GM12878 (cell line): ENCODE data around the gene TBC1D9B. TPM values are rescaled to one million over a fixed set of nuclear protein-coding genes. Genes with fewer than 3 reads are reported as not detected.
A peak's percentile ranks its signal among the peaks of the same experiment; 100 is the strongest.

Experiments used
- ATAC-seq: fragments of 200-7000 bp; cut with Tn5 transposase; 3 replicates; pipeline ENCODE4 v1.9.1; 2020; ENCODE audit warnings: mild to moderate bottlenecking, moderate library complexity
- BruUV-seq: library from RNA; stranded (reverse); fragments of 400-500 nt; replicated peaks from 2 replicates; lab custom pipeline; 2021; lab: Mats Ljungman, UMichigan
- CTCF ChIA-PET: fragments of 300-600 bp; sonication (Branson Sonifier 250); formaldehyde crosslinking; extraction: SDS; loops from one replicate; lab custom pipeline; 2021; ENCODE audit warnings: inconsistent platforms; lab: Yijun Ruan, JAX
- POLR2A ChIA-PET: fragments of 350-600 bp; formaldehyde crosslinking; extraction: SDS; loops from one replicate; lab custom pipeline; 2021; ENCODE audit warnings: inconsistent platforms; lab: Charles Lee
- RAD21 ChIA-PET: fragments of 300-600 bp; sonication (Branson Sonifier 250); formaldehyde crosslinking; loops from one replicate; lab custom pipeline; 2023; ENCODE audit warnings: antibody characterized with exemption; ENCODE audit not compliant: unreplicated experiment; lab: Charles Lee
- SMC1A ChIA-PET: fragments of 300-600 bp; sonication (Branson Sonifier 250); formaldehyde crosslinking; loops from one replicate; lab custom pipeline; 2023; ENCODE audit not compliant: unreplicated experiment, uncharacterized antibody; lab: Charles Lee
- DNase-seq: peaks from one replicate; pipeline ENCODE4 v3.0.0-alpha.2; 2011; ENCODE audit warnings: low read depth, low spot score
- FAIRE-seq: peaks from 3 replicates; lab custom pipeline; 2011; peaks lifted over from hg19 to GRCh38; lab: Jason Lieb, UNC
- H2AFZ ChIP-seq: 2 replicates; pipeline ENCODE4 v1.6.0; 2011; ENCODE audit warnings: low read depth, low read length, control low read depth; ENCODE audit not compliant: control insufficient read depth
- H3K27ac ChIP-seq: 2 replicates; pipeline ENCODE4 v1.5.1; 2011; ENCODE audit warnings: control low read depth; ENCODE audit not compliant: control insufficient read depth, insufficient read depth
- H3K27me3 ChIP-seq, 2 experiments: replicated peaks in 1 of 2; 2 replicates each; pipeline versions ENCODE4 v1.6.0 to v1.6.1; 2011; ENCODE audit warnings: low read length in 1 of 2; ENCODE audit not compliant: control insufficient read depth in 2 of 2, insufficient read depth in 2 of 2
- H3K36me3 ChIP-seq, 2 experiments: 2 replicates each; pipeline ENCODE4 v1.5.1; 2011; ENCODE audit warnings: low read length in 1 of 2; ENCODE audit not compliant: control insufficient read depth in 2 of 2, insufficient read depth in 2 of 2
- H3K4me1 ChIP-seq: 2 replicates; pipeline ENCODE4 v1.6.1; 2011; ENCODE audit warnings: mild to moderate bottlenecking, low read length, moderate library complexity, mixed read lengths; ENCODE audit not compliant: control insufficient read depth, insufficient read depth
- H3K4me2 ChIP-seq: 2 replicates; pipeline ENCODE4 v1.6.0; 2011; ENCODE audit warnings: control low read depth; ENCODE audit not compliant: control insufficient read depth, insufficient read depth
- H3K4me3 ChIP-seq: fragments of 200-600 bp; sonication (generic); 2 replicates; pipeline ENCODE4 v1.5.1; 2016
- H3K79me2 ChIP-seq: 2 replicates; pipeline ENCODE4 v1.6.0; 2011; ENCODE audit warnings: low read length; ENCODE audit not compliant: control insufficient read depth, insufficient read depth
- H3K9ac ChIP-seq: 2 replicates; pipeline ENCODE4 v1.8.0; 2011; ENCODE audit warnings: low read length, control low read depth, mixed read lengths; ENCODE audit not compliant: control insufficient read depth, insufficient read depth
- H3K9me3 ChIP-seq: replicated peaks from 3 replicates; pipeline ENCODE4 v1.5.1; 2011; ENCODE audit warnings: mild to moderate bottlenecking, low read length; ENCODE audit not compliant: control insufficient read depth, insufficient read depth
- H4K20me1 ChIP-seq: 2 replicates; pipeline ENCODE4 v1.6.0; 2011; ENCODE audit not compliant: control insufficient read depth, insufficient read depth
- ESRRA ChIP-seq: IDR thresholded peaks from 2 replicates; pipeline ENCODE4 v1.6.1; 2012; ENCODE audit warnings: mild to moderate bottlenecking, low read length, improper control_type of control experiment
- IRF4 ChIP-seq: IDR thresholded peaks from 2 replicates; pipeline ENCODE4 v1.6.1; 2011; ENCODE audit warnings: low read depth, low read length
- KLF5 ChIP-seq: fragments of 450-650 bp; IDR thresholded peaks from 2 replicates; pipeline ENCODE4 v1.6.1; 2014; ENCODE audit warnings: mild to moderate bottlenecking; ENCODE audit not compliant: partially characterized antibody
- SMARCA5 ChIP-seq: fragments of 450-650 bp; IDR thresholded peaks from 2 replicates; pipeline ENCODE4 v1.6.1; 2017; ENCODE audit warnings: mild to moderate bottlenecking
- TCF3 ChIP-seq: IDR thresholded peaks from 2 replicates; pipeline ENCODE4 v1.6.1; 2012; ENCODE audit warnings: low read depth, mild to moderate bottlenecking, low read length, borderline replicate concordance; ENCODE audit not compliant: insufficient read depth
- USF1 ChIP-seq: IDR thresholded peaks from 2 replicates; pipeline ENCODE4 v1.6.1; 2011; ENCODE audit warnings: borderline replicate concordance, low read depth, mild to moderate bottlenecking, moderate library complexity, mixed read lengths, low read length; ENCODE audit not compliant: insufficient read depth; ENCODE audit errors: extremely low read length
- ZNF592 ChIP-seq: fragments of 450-650 bp; IDR thresholded peaks from 2 replicates; pipeline ENCODE4 v1.6.1; 2017; ENCODE audit warnings: mild to moderate bottlenecking, moderate library complexity
- WGBS: methylation state at CpG from one replicate; pipeline ENCODE4 v1.1.6; 2016; ENCODE audit warnings: low lambda C conversion rate; ENCODE audit not compliant: insufficient replicate concordance, insufficient coverage; ENCODE audit errors: missing lambda C conversion rate; 5-methylcytosine and 5-hydroxymethylcytosine counted together
- in situ Hi-C: fragments of 300-500 bp; cut with MboI; formaldehyde crosslinking; loops from 9 replicates; pipeline ENCODE4 v1.14.3; 2018; ENCODE audit warnings: mixed read lengths
- intact Hi-C: fragments of 100-400 bp; cut with micrococcal nuclease; formaldehyde crosslinking; loops from one replicate; pipeline ENCODE4 v1.14.2; 2022; ENCODE audit not compliant: unreplicated experiment
- polyA plus RNA-seq, 11 experiments: library from polyadenylated mRNA; depleted of rRNA in 4 of 11; unstranded in 6 of 11; stranded (reverse) in 5 of 11; fragments of >200 nt; fragmentation: Nextera tagmentation in 4 of 11; fragmentation: Illumina TruSeq in 1 of 11; extraction: Ambion mirVana in 4 of 11; extraction: Trizol in 1 of 11; gene quantifications; 1 replicate in 1 of 11; 2 replicates in 10 of 11; pipeline versions ENCODE4 v1.2.1 to v1.2.3, GENCODE V29; 2011 to 2016; ENCODE audit warnings: inconsistent platforms in 2 of 11, missing spikeins in 2 of 11, low read depth in 1 of 11
- total RNA-seq, 4 experiments: library from RNA; depleted of rRNA in 3 of 4; stranded (reverse); fragments of >200 nt in 3 of 4; fragmentation: Illumina TruSeq in 1 of 4; extraction: Trizol in 1 of 4; gene quantifications; 2 replicates each; pipeline versions ENCODE4 v1.2.1 to v1.2.3, GENCODE V29; 2013 to 2021
- TF ChIP-seq, protein P1 (sequence below): IDR thresholded peaks from 2 replicates; pipeline ENCODE4 v1.6.1; 2012; ENCODE audit warnings: low read depth, low read length, improper control_type of control experiment
- TF ChIP-seq, protein P2 (sequence below), 3 experiments: IDR thresholded peaks in 2 of 3; conservative IDR thresholded peaks in 1 of 3; 2 replicates each; pipeline ENCODE4 v1.5.1; 2011; ENCODE audit warnings: low read depth in 3 of 3, low read length in 3 of 3, mild to moderate bottlenecking in 3 of 3, control low read depth in 2 of 3, moderate library complexity in 2 of 3, inconsistent platforms in 1 of 3, mixed read lengths in 1 of 3; ENCODE audit not compliant: control insufficient read depth in 2 of 3, insufficient read depth in 1 of 3; ENCODE audit errors: extremely low read depth in 1 of 3

The TBC1D9B gene
- total and polyA plus RNA-seq, 10 of the 15 experiments (the other 5 are each of a cell fraction or from before 2014, with no cell fraction given) = 4.0 to 74.2 (median 34.6) TPM

GRCh38 chr5:179909224-179909623 lies 1.5 kb upstream of the TBC1D9B start (continued):
- no peak for TF ChIP-seq ZNF592
- no peak for TF ChIP-seq IRF4
- no peak for TF ChIP-seq TCF3
- TF ChIP-seq, protein P1, sequence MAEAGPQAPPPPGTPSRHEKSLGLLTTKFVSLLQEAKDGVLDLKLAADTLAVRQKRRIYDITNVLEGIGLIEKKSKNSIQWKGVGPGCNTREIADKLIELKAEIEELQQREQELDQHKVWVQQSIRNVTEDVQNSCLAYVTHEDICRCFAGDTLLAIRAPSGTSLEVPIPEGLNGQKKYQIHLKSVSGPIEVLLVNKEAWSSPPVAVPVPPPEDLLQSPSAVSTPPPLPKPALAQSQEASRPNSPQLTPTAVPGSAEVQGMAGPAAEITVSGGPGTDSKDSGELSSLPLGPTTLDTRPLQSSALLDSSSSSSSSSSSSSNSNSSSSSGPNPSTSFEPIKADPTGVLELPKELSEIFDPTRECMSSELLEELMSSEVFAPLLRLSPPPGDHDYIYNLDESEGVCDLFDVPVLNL = no peak
- no peak for TF ChIP-seq ESRRA
- TF ChIP-seq KLF5 = no peak

- H3K4me1 ChIP-seq = peaks cover 12% of the 10 kb centered on the region
- no peak overlapping the region for H3K4me3 ChIP-seq
- no peaks in the 10 kb centered on the region for H4K20me1 ChIP-seq
- H3K36me3 ChIP-seq = peaks cover 1 to 5% of the 10 kb centered on the region in 2 experiments; a peak in 2 of 4 replicates
- POLR2A ChIA-PET = interaction anchor here (0.6 kb wide), 1 partner anchor 226 kb away, joined by 5 read pairs; no protein-coding TSS in a partner anchor
- no peaks in the 10 kb centered on the region for H3K9me3 ChIP-seq
- CTCF ChIA-PET = interaction anchor here (1.7 to 1.8 kb wide), 2 partner anchors 107 to 146 kb away, joined by 5 to 9 read pairs; no protein-coding TSS in a partner anchor
- ATAC-seq = no peak
- H3K4me2 ChIP-seq = no peak overlapping the region
- no peak overlapping the region for H2AFZ ChIP-seq
- TF ChIP-seq USF1 (no peak), SMARCA5 (0 out of 2 replicates have a peak, but pooled peaks have one; percentile 34)
- TF ChIP-seq, protein P2, sequence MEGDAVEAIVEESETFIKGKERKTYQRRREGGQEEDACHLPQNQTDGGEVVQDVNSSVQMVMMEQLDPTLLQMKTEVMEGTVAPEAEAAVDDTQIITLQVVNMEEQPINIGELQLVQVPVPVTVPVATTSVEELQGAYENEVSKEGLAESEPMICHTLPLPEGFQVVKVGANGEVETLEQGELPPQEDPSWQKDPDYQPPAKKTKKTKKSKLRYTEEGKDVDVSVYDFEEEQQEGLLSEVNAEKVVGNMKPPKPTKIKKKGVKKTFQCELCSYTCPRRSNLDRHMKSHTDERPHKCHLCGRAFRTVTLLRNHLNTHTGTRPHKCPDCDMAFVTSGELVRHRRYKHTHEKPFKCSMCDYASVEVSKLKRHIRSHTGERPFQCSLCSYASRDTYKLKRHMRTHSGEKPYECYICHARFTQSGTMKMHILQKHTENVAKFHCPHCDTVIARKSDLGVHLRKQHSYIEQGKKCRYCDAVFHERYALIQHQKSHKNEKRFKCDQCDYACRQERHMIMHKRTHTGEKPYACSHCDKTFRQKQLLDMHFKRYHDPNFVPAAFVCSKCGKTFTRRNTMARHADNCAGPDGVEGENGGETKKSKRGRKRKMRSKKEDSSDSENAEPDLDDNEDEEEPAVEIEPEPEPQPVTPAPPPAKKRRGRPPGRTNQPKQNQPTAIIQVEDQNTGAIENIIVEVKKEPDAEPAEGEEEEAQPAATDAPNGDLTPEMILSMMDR (IDR thresholded peaks at IDR 0.05 in 2 of 3, conservative IDR thresholded peaks at IDR 0.05 in 1 of 3; ENCODE audit: control insufficient read depth in 2 of 3, extremely low read depth in 1 of 3, insufficient read depth in 1 of 3, low read depth in 3 of 3, low read length in 3 of 3) = 0 out of 6 replicates have a peak, but pooled peaks of 2 of the 3 experiments have one; percentile 1 to 20
- TF ChIP-seq, all 136 proteins: peak for 2
- H3K27me3 ChIP-seq = no peaks in the 10 kb centered on the region
- DNase-seq (no peak), FAIRE-seq (no peak)
- RAD21 ChIA-PET = no interaction called here
- no TSS peak for BruUV-seq
- no peak overlapping the region for H3K9ac ChIP-seq
- no peak overlapping the region for H3K27ac ChIP-seq
- WGBS = 89% methylated on average over 16 of the region's 16 CpGs
- SMC1A ChIA-PET = no interaction called here
- H3K79me2 ChIP-seq = peaks cover 18% of the 10 kb centered on the region
- intact Hi-C loops (loop anchor here (5.0 kb wide), 1 partner anchor 101 kb away; the partner anchor contains the start of gene MGAT4B), in situ Hi-C loops (no loop called here)
Observed at GRCh38 chr5:179908528-179908927, 831 bp upstream of the TBC1D9B start.
